Measurements from ENCODE around the gene PLEKHA5.
A peak's percentile ranks its signal among the peaks of the same experiment; 100 is the strongest.

PLEKHA5 gene

DNA sequence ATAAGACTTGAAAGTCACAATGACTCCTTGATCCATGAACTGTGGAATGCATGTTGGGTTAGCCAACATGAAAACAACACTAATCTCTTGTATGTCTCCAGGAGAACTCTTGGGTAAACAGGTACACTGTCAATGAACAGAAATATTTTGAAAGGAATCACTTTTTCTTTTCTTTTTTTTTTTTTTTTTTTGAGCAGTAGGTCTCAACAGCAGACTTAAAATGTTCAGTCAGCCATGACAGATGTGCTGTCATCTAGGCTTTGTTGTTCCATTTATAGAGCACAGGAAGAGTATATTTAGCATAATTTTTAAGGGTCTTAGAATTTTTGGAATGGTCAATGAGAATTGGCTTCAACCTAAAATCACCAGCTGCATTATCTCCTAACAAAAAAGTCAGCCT is 2.3 kb upstream of the PLEKHA5 start:
- DNase-seq (ENCODE audit: low read depth in 1 of 2, low spot score in 1 of 2) = no peak

GRCh38 chr12:19128485-19128884 is 1.0 kb upstream of the PLEKHA5 start:
- no peak for DNase-seq (ENCODE audit: low read depth in 1 of 2, low spot score in 1 of 2)

- DNase-seq (ENCODE audit: low read depth in 1 of 2, low spot score in 1 of 2) = no peak
Measured at GRCh38 chr12:19129122-19129485, 429 bp upstream of the PLEKHA5 start.

GRCh38 chr12:19130224-19131024 is 891 bp downstream of the PLEKHA5 start:
- DNase-seq (ENCODE audit: low read depth in 1 of 2, low spot score in 1 of 2) = peak in 1 of 2 donors; percentile 11

DNA sequence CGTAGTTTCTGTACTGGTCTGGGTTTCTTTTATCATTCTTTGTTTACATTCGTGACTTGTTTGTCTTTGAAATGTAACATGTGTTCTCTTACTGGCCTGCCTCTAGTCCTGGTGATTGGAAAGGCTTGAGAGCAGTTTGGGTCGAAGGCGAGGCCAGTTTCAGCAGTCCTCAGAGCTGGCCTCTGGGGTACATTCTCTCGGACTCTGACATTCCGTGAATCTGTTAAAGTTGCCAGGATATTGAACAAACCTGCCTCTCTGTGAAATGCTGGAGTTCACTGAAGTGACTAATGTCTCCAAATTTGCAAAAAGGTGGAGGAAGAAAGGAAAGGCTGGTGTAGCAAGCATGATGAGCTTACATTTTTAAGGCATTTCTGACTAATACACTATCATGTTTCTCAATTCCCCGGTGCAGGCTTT is 1.5 kb downstream of the PLEKHA5 start:
- DNase-seq (ENCODE audit: low read depth in 1 of 2, low spot score in 1 of 2) = no peak

- no peak for DNase-seq (ENCODE audit: low read depth in 1 of 2, low spot score in 1 of 2)
Measured at GRCh38 chr12:19138551-19138950, 9.0 kb downstream of the PLEKHA5 start.

DNA sequence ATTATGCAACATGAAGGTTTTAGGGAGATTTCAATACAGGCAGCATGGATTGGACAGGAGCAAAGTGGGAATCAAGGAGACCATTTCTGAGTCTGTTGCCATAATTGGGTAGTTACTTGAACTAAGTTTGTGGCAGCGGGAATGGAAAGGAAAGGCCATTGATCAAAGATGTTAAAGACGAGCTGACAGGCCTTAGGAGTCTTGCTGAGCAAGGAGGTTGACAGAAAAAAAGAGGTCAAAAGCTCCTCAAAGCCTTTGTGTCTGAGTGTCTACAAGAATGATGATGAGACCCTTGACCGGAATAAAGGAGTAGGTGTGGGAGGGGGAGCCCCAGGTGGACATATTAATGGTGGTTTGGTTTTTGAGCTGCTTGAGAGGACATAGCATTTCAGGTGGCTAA is 9.4 kb downstream of the PLEKHA5 start:
- no peak for DNase-seq (ENCODE audit: low read depth in 1 of 2, low spot score in 1 of 2)

- DNase-seq (ENCODE audit: low read depth in 1 of 2, low spot score in 1 of 2) = no peak
Measured at GRCh38 chr12:19139615-19140194, 10.2 kb downstream of the PLEKHA5 start.

- DNase-seq (ENCODE audit: low read depth in 1 of 2, low spot score in 1 of 2) = no peak
Measured at GRCh38 chr12:19140381-19141236, 11.1 kb downstream of the PLEKHA5 start.

DNA sequence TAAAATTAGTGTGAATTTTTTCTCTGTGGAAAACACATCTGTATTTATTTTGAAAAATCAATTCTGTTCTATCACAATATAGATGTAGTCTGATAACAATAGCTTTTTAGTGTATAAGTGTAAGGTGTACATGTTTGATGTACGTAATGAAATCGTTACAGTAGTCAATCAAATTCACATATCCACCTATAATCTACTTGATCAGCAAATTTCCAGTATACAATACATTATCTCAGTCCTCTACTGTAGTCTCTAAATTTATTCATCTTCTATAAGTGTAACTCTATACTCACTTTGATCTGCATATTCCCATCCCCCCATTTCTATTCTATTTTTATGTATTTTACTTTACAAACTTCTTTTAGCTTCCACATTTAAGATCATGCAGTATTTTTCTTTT is 13.0 kb downstream of the PLEKHA5 start:
- no peak for DNase-seq (ENCODE audit: low read depth in 1 of 2, low spot score in 1 of 2)

GRCh38 chr12:19144287-19144686 is 14.8 kb downstream of the PLEKHA5 start:
- DNase-seq (ENCODE audit: low read depth in 1 of 2, low spot score in 1 of 2) = no peak

DNA sequence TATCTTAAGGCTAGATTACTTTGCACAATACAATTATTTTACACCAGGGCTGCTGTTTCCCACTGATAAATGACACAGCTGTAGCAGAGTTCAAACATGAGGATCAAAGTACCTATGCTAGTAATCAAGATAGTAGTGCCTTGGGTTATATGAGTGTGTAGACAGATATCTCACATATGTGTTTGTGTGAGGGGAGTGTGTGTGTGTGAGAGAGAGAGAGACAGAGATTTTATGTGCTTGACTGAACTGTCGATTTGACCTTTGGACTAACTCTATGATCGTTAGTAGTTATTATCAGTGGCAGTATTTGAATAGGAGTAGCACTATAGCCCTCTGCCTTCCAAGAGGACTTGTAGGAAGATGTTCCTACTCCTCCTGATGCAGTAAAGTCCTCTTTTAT is 15.5 kb downstream of the PLEKHA5 start:
- DNase-seq (ENCODE audit: low read depth in 1 of 2, low spot score in 1 of 2) = no peak

DNA sequence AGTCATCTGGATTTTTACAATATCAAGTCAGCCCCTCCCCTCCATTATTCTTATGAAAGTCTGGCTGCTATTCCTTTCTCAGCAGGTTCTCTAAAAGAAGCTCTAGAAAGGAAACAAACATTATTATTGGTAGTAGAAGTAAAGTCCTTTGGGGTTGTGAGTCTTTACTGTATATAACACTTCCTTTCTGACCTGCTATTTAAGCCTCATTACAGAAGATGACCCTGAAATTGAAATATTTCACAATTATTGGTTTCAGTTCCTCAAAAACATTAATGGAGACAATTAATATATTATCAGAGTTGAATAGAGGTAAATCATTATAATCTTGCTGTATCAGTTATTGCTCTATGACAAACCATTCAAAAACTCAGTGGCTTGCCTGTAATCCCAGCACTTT is 19.3 kb downstream of the PLEKHA5 start:
- DNase-seq (ENCODE audit: low read depth in 1 of 2, low spot score in 1 of 2) = no peak

DNA sequence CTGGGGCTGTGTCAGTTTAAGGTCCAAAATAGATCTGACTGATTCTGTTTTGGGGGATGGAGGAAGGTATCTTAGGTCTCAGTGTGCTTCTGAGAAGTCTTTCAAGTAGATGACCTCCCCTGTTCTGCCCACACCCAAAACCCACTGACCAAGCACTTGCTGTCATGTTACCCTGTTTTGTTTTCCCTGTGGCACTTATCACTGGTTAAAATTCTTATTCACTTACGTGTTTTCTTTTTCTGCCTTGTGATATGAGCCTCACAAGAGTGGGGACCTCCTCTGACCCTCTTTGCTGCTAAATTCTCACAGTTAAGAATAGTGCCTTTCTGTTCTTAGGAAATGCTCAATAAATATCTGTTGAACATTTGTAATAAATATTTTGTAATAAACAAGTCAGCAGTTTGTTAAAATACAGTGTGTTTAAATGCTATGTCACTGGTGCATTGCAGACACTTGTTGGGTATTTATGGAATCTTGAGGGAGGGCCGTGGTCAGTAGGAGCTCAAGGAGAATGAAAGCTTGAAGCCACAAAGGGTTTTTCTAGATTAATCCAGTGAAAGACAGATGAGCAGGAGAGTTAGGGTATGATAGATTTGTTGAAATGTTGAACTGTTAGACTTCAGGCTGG is 20.9 kb downstream of the PLEKHA5 start:
- DNase-seq (ENCODE audit: low read depth in 1 of 2, low spot score in 1 of 2) = no peak

- DNase-seq (ENCODE audit: low read depth in 1 of 2, low spot score in 1 of 2) = no peak
Measured at GRCh38 chr12:19151298-19151697, 21.8 kb downstream of the PLEKHA5 start.

- DNase-seq (ENCODE audit: low read depth in 1 of 2, low spot score in 1 of 2) = no peak
Measured at GRCh38 chr12:19153396-19153795, 23.9 kb downstream of the PLEKHA5 start.

DNA sequence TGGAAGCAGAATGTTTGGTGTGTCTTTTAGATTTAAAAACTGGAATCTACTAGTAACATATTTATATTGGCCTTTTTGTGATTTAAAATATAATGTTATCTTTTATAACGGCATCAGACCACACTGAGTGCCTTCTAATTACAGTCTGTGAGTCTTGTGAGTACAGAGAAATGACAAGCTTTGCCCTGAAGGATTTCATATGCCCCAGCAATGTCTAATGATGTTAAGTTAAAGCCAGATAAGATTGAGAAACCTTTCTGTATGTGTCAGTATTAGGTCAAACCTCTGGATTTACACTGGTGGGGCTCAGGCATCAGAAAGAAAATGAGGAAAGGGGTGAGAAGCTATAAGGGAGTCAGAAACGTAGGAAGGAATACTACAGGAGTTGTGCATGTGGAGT is 25.2 kb downstream of the PLEKHA5 start:
- no peak for DNase-seq (ENCODE audit: low read depth in 1 of 2, low spot score in 1 of 2)

GRCh38 chr12:19155981-19156734 is 26.6 kb downstream of the PLEKHA5 start:
- DNase-seq (ENCODE audit: low read depth in 1 of 2, low spot score in 1 of 2) = no peak

DNA sequence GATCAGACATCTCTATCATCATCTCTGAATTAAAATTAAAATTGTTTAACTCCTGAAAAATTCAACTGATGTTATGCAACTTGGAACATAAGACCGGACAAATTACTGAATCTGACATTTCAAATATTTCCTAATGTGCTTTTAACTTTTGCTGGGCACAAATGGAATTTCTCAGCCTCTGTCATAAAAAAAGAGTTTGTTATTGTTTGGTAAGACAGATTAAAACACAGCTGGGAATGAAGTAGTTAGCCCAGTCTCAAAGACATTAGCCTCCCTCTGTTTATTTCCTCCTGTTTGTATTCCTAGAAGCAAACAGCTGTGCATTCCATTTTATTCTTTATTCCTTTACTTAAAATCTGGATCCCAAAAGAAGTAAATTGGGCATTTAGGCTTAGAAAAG is 29.4 kb downstream of the PLEKHA5 start:
- DNase-seq (ENCODE audit: low read depth in 1 of 2, low spot score in 1 of 2) = no peak

GRCh38 chr12:19161216-19161615 is 31.7 kb downstream of the PLEKHA5 start:
- DNase-seq (ENCODE audit: low read depth in 1 of 2, low spot score in 1 of 2) = no peak

DNA sequence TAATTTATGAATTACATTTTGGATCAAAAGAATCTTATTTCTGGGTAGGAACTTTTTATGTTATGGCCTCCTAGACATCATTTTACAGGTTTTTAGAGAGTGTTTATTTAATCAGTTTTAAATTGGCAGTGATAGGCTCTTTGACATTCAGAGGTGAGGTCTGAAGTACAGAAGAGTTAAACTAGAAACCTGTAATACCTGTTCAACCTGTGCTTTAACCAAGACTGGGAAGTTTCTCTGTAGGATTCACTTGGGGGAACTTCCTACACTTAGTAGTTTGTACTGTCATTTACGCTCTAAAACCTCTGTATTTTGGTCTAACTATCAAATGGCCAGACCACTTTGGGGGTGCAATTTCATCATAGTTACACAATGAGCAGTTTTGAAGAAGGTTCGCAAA is 35.9 kb downstream of the PLEKHA5 start:
- DNase-seq (ENCODE audit: low read depth in 1 of 2, low spot score in 1 of 2) = no peak

All from activated CD4-positive, alpha-beta T cell treated with anti-CD3 and anti-CD28 coated beads, Interleukin-2, amount 50 U/mL, for 24 hours (primary cell).